CD4-positive, alpha-beta T cell treated with Interleukin-4 for 1 hour (primary cell): ENCODE data around the gene IGDCC3.
"Not testable (repeated sequence)": the region's sequence is repeated elsewhere in the genome, so short reads cannot be mapped to it uniquely, and the experiment has no call there.

Source experiments
- DNase-seq, 2 donors: peaks; one replicate each; pipeline ENCODE4 v3.0.0-alpha.2; 2020 to 2022

IGDCC3 gene

GRCh38 chr15:65368302-65369211 lies 9.2 kb downstream of the IGDCC3 start:
- no peak for DNase-seq

GRCh38 chr15:65366122-65366892 lies 11.5 kb downstream of the IGDCC3 start:
- no peak for DNase-seq

GRCh38 chr15:65365229-65365628 lies 12.6 kb downstream of the IGDCC3 start:
- no peak for DNase-seq

- no peak for DNase-seq
Measured at GRCh38 chr15:65363766-65364165, 14.0 kb downstream of the IGDCC3 start.

- no peak for DNase-seq
Measured at GRCh38 chr15:65363306-65363705, 14.5 kb downstream of the IGDCC3 start.

GRCh38 chr15:65362491-65362890 lies 15.3 kb downstream of the IGDCC3 start:
- no peak for DNase-seq

- no peak for DNase-seq
Measured at GRCh38 chr15:65361708-65362459, 15.9 kb downstream of the IGDCC3 start.

GRCh38 chr15:65360506-65360905 lies 17.3 kb downstream of the IGDCC3 start:
- DNase-seq, result no peak

GRCh38 chr15:65355988-65356353 lies 21.8 kb downstream of the IGDCC3 start:
- DNase-seq, result no peak

GRCh38 chr15:65355173-65355987 lies 22.4 kb downstream of the IGDCC3 start:
- DNase-seq, result no peak

- DNase-seq, result no peak
Measured at GRCh38 chr15:65354835-65355172, 23.0 kb downstream of the IGDCC3 start.

- not testable (repeated sequence) for DNase-seq
Measured at GRCh38 chr15:65351972-65352371, 25.8 kb downstream of the IGDCC3 start.

GRCh38 chr15:65349338-65349737 lies 28.5 kb downstream of the IGDCC3 start:
- DNase-seq, result no peak

GRCh38 chr15:65347756-65348155 lies 30.0 kb downstream of the IGDCC3 start:
- not testable (repeated sequence) for DNase-seq

GRCh38 chr15:65346856-65347598 lies 30.8 kb downstream of the IGDCC3 start:
- DNase-seq, result no peak

- DNase-seq, result no peak
Measured at GRCh38 chr15:65344914-65345275, 32.9 kb downstream of the IGDCC3 start.

- no peak for DNase-seq
Measured at GRCh38 chr15:65344214-65344913, 33.4 kb downstream of the IGDCC3 start.

GRCh38 chr15:65343374-65343981 lies 34.3 kb downstream of the IGDCC3 start:
- DNase-seq, result no peak

GRCh38 chr15:65342493-65342892 lies 35.3 kb downstream of the IGDCC3 start:
- DNase-seq, result no peak

GRCh38 chr15:65339920-65340319 lies 37.9 kb downstream of the IGDCC3 start:
- DNase-seq, result no peak

GRCh38 chr15:65339416-65339815 lies 38.4 kb downstream of the IGDCC3 start:
- no peak for DNase-seq
